ENCODE results near the gene HMGB2. TPM values are rescaled to one million over a fixed set of nuclear protein-coding genes. Genes with fewer than 3 reads are reported as not detected.

Gene HMGB2
- total RNA-seq, 4 donors from 2014 or later, result 9.4 to 34.9 (median 29.1) TPM

- Histone ChIP-seq H3K27ac (no peak overlapping the region), H3K4me3 (no peak overlapping the region), H3K27me3 (no peaks in the 10 kb centered on the region), H3K9me3 (no peaks in the 10 kb centered on the region), H3K4me1 (peaks cover 3 to 24% (median 16%) of the 10 kb centered on the region in 4 donors), H3K36me3 (peaks cover 0 to 18% (median 5%) of the 10 kb centered on the region in 4 donors)
- no peak for TF ChIP-seq POLR2AphosphoS5 (IDR thresholded peaks at IDR 0.05)
- TF ChIP-seq POLR2A (IDR thresholded peaks at IDR 0.05), result no peak
- TF ChIP-seq CTCF (IDR thresholded peaks at IDR 0.05), result no peak
- TF ChIP-seq EP300 (IDR thresholded peaks at IDR 0.05; ENCODE audit: low read depth), result no peak
- no peak for DNase-seq
- 89 to 91% methylated on average over 3 to 5 of the region's 5 CpGs for WGBS, 2 donors (ENCODE audit: low coverage in 1 of 2)
- intact Hi-C loops (cut with DNase I; ENCODE audit: low total_unique reads) (no loop called here), in situ Hi-C loops (cut with MboI; ENCODE audit: low pct_ligation_motif_present in 1 of 4, low pct_unique_long_range_greater_than_20kb in 1 of 4, low sequenced_read_pairs in 3 of 4) (loop anchor here in 1 of 4 donors (10.0 kb wide), 1 partner anchor 166 kb away; no protein-coding TSS in a partner anchor)
Measured at GRCh38 chr4:173328236-173328901, 5.8 kb downstream of the HMGB2 start.

GRCh38 chr4:173325007-173325736 is 9.0 kb downstream of the HMGB2 start:
- H3K4me1 ChIP-seq, result no peaks in the 10 kb centered on the region
- intact Hi-C loops (cut with DNase I; ENCODE audit: low total_unique reads), result no loop called here
- TF ChIP-seq POLR2AphosphoS5 (IDR thresholded peaks at IDR 0.05) (no peak), CTCF (IDR thresholded peaks at IDR 0.05) (no peak), POLR2A (IDR thresholded peaks at IDR 0.05) (no peak), EP300 (IDR thresholded peaks at IDR 0.05; ENCODE audit: low read depth) (no peak)
- DNase-seq, result no peak
- H3K9me3 ChIP-seq, result no peaks in the 10 kb centered on the region
- H3K27me3 ChIP-seq, result no peaks in the 10 kb centered on the region
- H3K36me3 ChIP-seq, result peaks cover 0 to 31% (median 2%) of the 10 kb centered on the region in 4 donors
- no peak overlapping the region for H3K4me3 ChIP-seq
- no peak overlapping the region for H3K27ac ChIP-seq
- in situ Hi-C loops (cut with MboI; ENCODE audit: low pct_ligation_motif_present in 1 of 4, low pct_unique_long_range_greater_than_20kb in 1 of 4, low sequenced_read_pairs in 3 of 4), result loop anchor here in 1 of 4 donors (10.0 kb wide), 1 partner anchor 170 kb away; no protein-coding TSS in a partner anchor
- 93 to 100% methylated on average over 2 to 5 of the region's 5 CpGs for WGBS, 2 donors (ENCODE audit: low coverage in 1 of 2)

GRCh38 chr4:173319696-173320095 is 14.5 kb downstream of the HMGB2 start:
- no peak for DNase-seq
- intact Hi-C loops (cut with DNase I; ENCODE audit: low total_unique reads), result loop anchor here (5.0 kb wide), 2 partner anchors 83 to 98 kb away; no protein-coding TSS in a partner anchor
- Histone ChIP-seq H3K4me3 (no peak overlapping the region), H3K36me3 (peaks cover 0 to 23% (median 0%) of the 10 kb centered on the region in 4 donors), H3K27me3 (no peaks in the 10 kb centered on the region), H3K27ac (no peak overlapping the region), H3K9me3 (no peaks in the 10 kb centered on the region), H3K4me1 (no peaks in the 10 kb centered on the region)
- no peak for TF ChIP-seq CTCF (IDR thresholded peaks at IDR 0.05)
- no peak for TF ChIP-seq POLR2AphosphoS5 (IDR thresholded peaks at IDR 0.05)
- TF ChIP-seq POLR2A (IDR thresholded peaks at IDR 0.05), result no peak
- TF ChIP-seq EP300 (IDR thresholded peaks at IDR 0.05; ENCODE audit: low read depth), result no peak
- WGBS, 2 donors (ENCODE audit: low coverage in 1 of 2), result 89 to 90% methylated on average over 2 of the region's 2 CpGs
- in situ Hi-C loops (cut with MboI; ENCODE audit: low pct_ligation_motif_present in 1 of 4, low pct_unique_long_range_greater_than_20kb in 1 of 4, low sequenced_read_pairs in 3 of 4), result loop anchor here in 3 of 4 donors (5.0 to 10.0 kb wide), 3 partner anchors 95 to 175 kb away; no protein-coding TSS in a partner anchor

- in situ Hi-C loops (cut with MboI; ENCODE audit: low pct_ligation_motif_present in 1 of 4, low pct_unique_long_range_greater_than_20kb in 1 of 4, low sequenced_read_pairs in 3 of 4) (loop anchor here in 3 of 4 donors (5.0 to 10.0 kb wide), 2 partner anchors 96 to 99 kb away; no protein-coding TSS in a partner anchor), intact Hi-C loops (cut with DNase I; ENCODE audit: low total_unique reads) (loop anchor here (5.0 kb wide), 1 partner anchor 99 kb away; no protein-coding TSS in a partner anchor)
- Histone ChIP-seq H3K4me3 (no peak overlapping the region), H3K4me1 (no peaks in the 10 kb centered on the region), H3K9me3 (no peaks in the 10 kb centered on the region), H3K36me3 (peaks cover 0 to 21% (median 0%) of the 10 kb centered on the region in 4 donors), H3K27me3 (no peaks in the 10 kb centered on the region), H3K27ac (no peak overlapping the region)
- 16 to 30% methylated on average over 3 of the region's 3 CpGs for WGBS, 2 donors (ENCODE audit: low coverage in 1 of 2)
- DNase-seq, result no peak
- TF ChIP-seq CTCF (IDR thresholded peaks at IDR 0.05) (peak in 4 of 5 experiments; percentile 35 to 49 (median 41)), EP300 (IDR thresholded peaks at IDR 0.05; ENCODE audit: low read depth) (no peak), POLR2A (IDR thresholded peaks at IDR 0.05) (no peak), POLR2AphosphoS5 (IDR thresholded peaks at IDR 0.05) (no peak)
Measured at GRCh38 chr4:173318648-173319211, 15.4 kb downstream of the HMGB2 start.

Data from transverse colon (tissue), 4 donors.